Prostate gland (tissue), 2 donors: ENCODE results near the gene KRTCAP3.

Experiments used
- POLR2A ChIP-seq: fragments of 450-650 bp; IDR thresholded peaks from one replicate; pipeline ENCODE4 v1.6.1; 2016; ENCODE audit warnings: antibody characterized with exemption, mild to moderate bottlenecking
- TF ChIP-seq, protein P1 (sequence below), 4 experiments: fragments of 200-600 bp in 2 of 4; fragments of 450-650 bp in 2 of 4; sonication (generic) in 2 of 4; IDR thresholded peaks; 1 replicate in 3 of 4; 2 replicates in 1 of 4; pipeline ENCODE4 v1.5.1; 2016 to 2019; ENCODE audit warnings: antibody characterized with exemption in 4 of 4, mild to moderate bottlenecking in 2 of 4, moderate library complexity in 2 of 4

GRCh38 chr2:27428213-27428977 lies 13.8 kb upstream of the KRTCAP3 start, which contains the start of gene NRBP1:
- TF ChIP-seq, protein P1, sequence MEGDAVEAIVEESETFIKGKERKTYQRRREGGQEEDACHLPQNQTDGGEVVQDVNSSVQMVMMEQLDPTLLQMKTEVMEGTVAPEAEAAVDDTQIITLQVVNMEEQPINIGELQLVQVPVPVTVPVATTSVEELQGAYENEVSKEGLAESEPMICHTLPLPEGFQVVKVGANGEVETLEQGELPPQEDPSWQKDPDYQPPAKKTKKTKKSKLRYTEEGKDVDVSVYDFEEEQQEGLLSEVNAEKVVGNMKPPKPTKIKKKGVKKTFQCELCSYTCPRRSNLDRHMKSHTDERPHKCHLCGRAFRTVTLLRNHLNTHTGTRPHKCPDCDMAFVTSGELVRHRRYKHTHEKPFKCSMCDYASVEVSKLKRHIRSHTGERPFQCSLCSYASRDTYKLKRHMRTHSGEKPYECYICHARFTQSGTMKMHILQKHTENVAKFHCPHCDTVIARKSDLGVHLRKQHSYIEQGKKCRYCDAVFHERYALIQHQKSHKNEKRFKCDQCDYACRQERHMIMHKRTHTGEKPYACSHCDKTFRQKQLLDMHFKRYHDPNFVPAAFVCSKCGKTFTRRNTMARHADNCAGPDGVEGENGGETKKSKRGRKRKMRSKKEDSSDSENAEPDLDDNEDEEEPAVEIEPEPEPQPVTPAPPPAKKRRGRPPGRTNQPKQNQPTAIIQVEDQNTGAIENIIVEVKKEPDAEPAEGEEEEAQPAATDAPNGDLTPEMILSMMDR (IDR thresholded peaks at IDR 0.05): peak in 1 of 4 experiments; percentile 3
- peak; percentile 96 for TF ChIP-seq POLR2A
